Naive B cell (primary cell): ENCODE measurements around the gene NCR3LG1. TPM values are rescaled to one million over a fixed set of nuclear protein-coding genes. Genes with fewer than 3 reads are reported as not detected.
A peak's percentile ranks its signal among the peaks of the same experiment; 100 is the strongest.

Experiments used
- ATAC-seq, 2 donors: fragments of 150-1000 bp; cut with Tn5 transposase; 2 replicates each; pipeline ENCODE4 v1.10.0; 2021; ENCODE audit warnings: low read depth in 2 of 2, mild to moderate bottlenecking in 2 of 2, moderate library complexity in 2 of 2
- DNase-seq: peaks from one replicate; pipeline ENCODE4 v3.0.0; 2022
- H3K27ac Mint-ChIP-seq, 6 donors: one replicate each; pipeline ENCODE4 v1.8.0; 2020 to 2022; ENCODE audit warnings: mild to moderate bottlenecking in 6 of 6, mixed read lengths in 6 of 6, moderate library complexity in 5 of 6, inconsistent platforms in 2 of 6
- H3K27me3 Mint-ChIP-seq, 3 donors: one replicate each; pipeline ENCODE4 v1.8.0; 2021 to 2022; ENCODE audit warnings: mixed read lengths in 3 of 3, mild to moderate bottlenecking in 1 of 3
- H3K36me3 Mint-ChIP-seq, 2 donors: one replicate each; pipeline ENCODE4 v1.8.0; 2020 to 2022; ENCODE audit warnings: mixed read lengths in 2 of 2, inconsistent platforms in 1 of 2, mild to moderate bottlenecking in 1 of 2
- H3K4me1 Mint-ChIP-seq, 3 donors: one replicate each; pipeline ENCODE4 v1.8.0; 2020 to 2022; ENCODE audit warnings: mixed read lengths in 3 of 3, inconsistent platforms in 1 of 3, mild to moderate bottlenecking in 1 of 3, moderate library complexity in 1 of 3
- H3K4me3 Mint-ChIP-seq, 8 donors: one replicate each; pipeline ENCODE4 v1.8.0; 2020 to 2022; ENCODE audit warnings: mild to moderate bottlenecking in 8 of 8, mixed read lengths in 8 of 8, moderate library complexity in 8 of 8, inconsistent platforms in 2 of 8
- H3K9me3 Mint-ChIP-seq, 7 donors: one replicate each; pipeline ENCODE4 v1.8.0; 2020 to 2022; ENCODE audit warnings: mixed read lengths in 7 of 7, mild to moderate bottlenecking in 5 of 7, inconsistent platforms in 2 of 7, moderate library complexity in 1 of 7
- polyA plus RNA-seq, 6 donors: library from polyadenylated mRNA; unstranded; fragments of 300-500 nt; fragmentation: Illumina TruSeq; gene quantifications; one replicate each; pipeline ENCODE4 v1.2.3, GENCODE V29; 2021; ENCODE audit warnings: low read depth in 6 of 6

Gene NCR3LG1
- polyA plus RNA-seq, 6 donors from 2014 or later: 0.19 to 0.20 TPM; not detected in 4

- ATAC-seq: no peak
- peak overlapping the region in 2 of 6 donors; percentile 20 to 81 for H3K27ac Mint-ChIP-seq
- peaks cover 0 to 7% (median 0%) of the 10 kb centered on the region in 3 donors for H3K27me3 Mint-ChIP-seq
- H3K36me3 Mint-ChIP-seq: no peaks in the 10 kb centered on the region
- peaks cover 7 to 17% (median 12%) of the 10 kb centered on the region in 3 donors for H3K4me1 Mint-ChIP-seq
- H3K9me3 Mint-ChIP-seq: peaks cover 0 to 4% (median 0%) of the 10 kb centered on the region in 7 donors
- H3K4me3 Mint-ChIP-seq: no peak overlapping the region
- no peak for DNase-seq
Observed at GRCh38 chr11:17402486-17402885, 50.9 kb downstream of the NCR3LG1 start.

DNA sequence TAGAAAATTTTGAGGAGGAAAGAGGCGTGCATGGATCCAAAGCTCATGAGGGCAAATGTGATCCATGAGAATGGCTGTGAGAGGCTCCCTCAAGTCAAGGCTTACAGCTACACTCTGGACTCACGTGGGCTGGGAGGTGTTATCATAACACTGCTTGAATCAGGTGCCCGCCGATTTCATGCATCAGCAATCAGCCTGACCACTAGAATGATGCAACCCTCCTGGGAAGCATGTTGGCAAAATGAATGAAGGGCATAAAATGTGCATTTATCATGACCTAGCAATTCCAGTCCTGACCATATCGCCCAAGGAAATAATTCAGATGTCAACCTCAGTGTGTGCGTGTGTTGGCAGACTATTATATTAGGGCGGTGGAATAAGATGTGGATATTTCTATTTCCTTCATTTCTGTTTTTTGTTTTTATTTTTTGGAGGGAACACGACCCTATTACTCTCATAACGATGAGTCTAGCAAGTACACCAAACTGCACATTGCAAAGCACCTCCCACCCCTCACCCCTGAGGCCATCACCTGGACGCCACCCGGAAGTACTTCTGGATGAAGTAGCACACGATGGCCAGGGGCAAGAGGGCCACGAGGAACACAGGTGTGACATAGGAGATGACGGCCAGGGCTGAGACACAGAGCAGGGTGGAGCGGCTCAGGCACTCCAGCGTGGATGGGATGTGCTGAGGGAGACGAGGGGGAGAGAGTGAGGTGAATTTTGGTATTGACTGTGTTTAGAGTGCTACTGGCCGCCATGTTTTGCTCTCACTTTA lies 52.6 kb downstream of the NCR3LG1 start:
- H3K9me3 Mint-ChIP-seq: peaks cover 0 to 4% (median 0%) of the 10 kb centered on the region in 7 donors
- DNase-seq (no peak), ATAC-seq (no peak)
- peaks cover 7 to 17% (median 12%) of the 10 kb centered on the region in 3 donors for H3K4me1 Mint-ChIP-seq
- H3K27me3 Mint-ChIP-seq: peaks cover 0 to 8% (median 0%) of the 10 kb centered on the region in 3 donors
- H3K36me3 Mint-ChIP-seq: no peaks in the 10 kb centered on the region
- no peak overlapping the region for H3K27ac Mint-ChIP-seq
- H3K4me3 Mint-ChIP-seq: no peak overlapping the region

DNA sequence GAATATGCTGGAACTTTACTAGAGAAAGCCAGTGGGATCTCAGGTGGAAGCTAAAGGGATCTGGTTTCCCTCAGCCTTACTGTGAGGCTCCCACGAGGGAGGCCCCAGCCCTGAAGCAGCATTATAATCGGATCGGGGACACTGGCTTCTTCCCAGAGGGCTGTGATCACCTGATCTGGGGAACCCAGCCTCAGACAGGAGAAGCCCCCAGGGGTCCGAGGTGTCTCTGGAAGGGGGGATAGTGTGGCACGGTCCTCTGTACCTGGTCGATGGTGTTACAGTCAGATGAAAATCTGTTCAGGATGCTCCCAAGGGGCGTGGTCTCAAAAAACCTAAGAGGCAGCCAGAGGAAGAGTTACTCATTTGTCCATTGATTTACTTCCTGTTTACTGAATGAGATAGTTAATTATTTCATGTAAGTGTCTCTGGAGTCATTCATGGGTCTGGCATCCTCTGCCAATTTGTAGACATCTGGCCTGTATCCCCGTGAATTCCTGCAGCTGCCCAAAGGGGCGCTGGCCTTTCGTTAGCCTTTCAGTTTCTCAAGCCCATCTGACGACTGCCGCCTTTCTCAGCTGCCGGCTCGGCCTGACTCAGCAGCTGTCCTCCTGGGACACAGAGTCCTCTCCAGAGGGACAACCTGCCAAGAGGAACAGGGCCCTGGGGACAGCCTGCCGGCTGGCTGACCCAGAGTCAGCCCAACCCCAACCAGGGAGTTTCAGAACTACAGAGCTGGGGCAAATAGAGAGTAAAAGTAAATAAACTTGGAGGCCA lies 53.8 kb downstream of the NCR3LG1 start:
- ATAC-seq: no peak
- Mint-ChIP-seq H3K4me1 (peaks cover 0 to 8% (median 4%) of the 10 kb centered on the region in 3 donors), H3K4me3 (no peak overlapping the region), H3K27me3 (peaks cover 0 to 9% (median 8%) of the 10 kb centered on the region in 3 donors), H3K36me3 (no peaks in the 10 kb centered on the region), H3K27ac (no peak overlapping the region), H3K9me3 (peaks cover 0 to 4% (median 0%) of the 10 kb centered on the region in 7 donors)
- no peak for DNase-seq

GRCh38 chr11:17406082-17406817 lies 54.6 kb downstream of the NCR3LG1 start:
- H3K4me3 Mint-ChIP-seq: no peak overlapping the region
- DNase-seq: no peak
- H3K27me3 Mint-ChIP-seq: peaks cover 0 to 14% (median 13%) of the 10 kb centered on the region in 3 donors
- ATAC-seq: no peak
- H3K27ac Mint-ChIP-seq: no peak overlapping the region
- H3K4me1 Mint-ChIP-seq: no peaks in the 10 kb centered on the region
- peaks cover 0 to 4% (median 0%) of the 10 kb centered on the region in 7 donors for H3K9me3 Mint-ChIP-seq
- no peaks in the 10 kb centered on the region for H3K36me3 Mint-ChIP-seq

DNA sequence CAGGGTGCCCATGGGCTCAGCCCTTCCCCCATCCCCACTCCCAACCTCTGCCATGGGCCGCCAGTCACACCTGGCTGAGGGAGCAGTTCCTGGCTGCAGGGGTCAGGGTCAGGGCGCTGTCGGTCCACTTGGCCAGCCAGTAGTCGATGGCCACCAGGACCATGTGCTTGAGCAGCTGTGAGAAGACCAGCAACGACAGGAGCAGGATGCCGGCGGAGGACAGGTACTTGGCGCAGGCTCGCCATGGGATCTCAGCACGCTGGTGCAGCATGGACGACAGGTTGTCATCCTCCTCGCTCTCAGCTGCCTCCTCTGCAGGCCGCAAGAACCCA lies 55.2 kb downstream of the NCR3LG1 start:
- no peak overlapping the region for H3K27ac Mint-ChIP-seq

GRCh38 chr11:17407575-17407974 lies 56.0 kb downstream of the NCR3LG1 start:
- no peaks in the 10 kb centered on the region for H3K4me1 Mint-ChIP-seq
- DNase-seq: no peak
- no peaks in the 10 kb centered on the region for H3K36me3 Mint-ChIP-seq
- peaks cover 4 to 23% (median 18%) of the 10 kb centered on the region in 3 donors for H3K27me3 Mint-ChIP-seq
- peaks cover 0 to 4% (median 0%) of the 10 kb centered on the region in 7 donors for H3K9me3 Mint-ChIP-seq
- H3K4me3 Mint-ChIP-seq: no peak overlapping the region
- H3K27ac Mint-ChIP-seq: no peak overlapping the region
- no peak for ATAC-seq

More for the DNA sequence above, 55.2 kb downstream of the NCR3LG1 start:
- H3K4me3 Mint-ChIP-seq: no peak overlapping the region
- DNase-seq (no peak), ATAC-seq (no peak)
- H3K9me3 Mint-ChIP-seq: peaks cover 0 to 4% (median 0%) of the 10 kb centered on the region in 7 donors
- H3K4me1 Mint-ChIP-seq: no peaks in the 10 kb centered on the region
- H3K27me3 Mint-ChIP-seq: peaks cover 0 to 20% (median 18%) of the 10 kb centered on the region in 3 donors
- no peaks in the 10 kb centered on the region for H3K36me3 Mint-ChIP-seq

DNA sequence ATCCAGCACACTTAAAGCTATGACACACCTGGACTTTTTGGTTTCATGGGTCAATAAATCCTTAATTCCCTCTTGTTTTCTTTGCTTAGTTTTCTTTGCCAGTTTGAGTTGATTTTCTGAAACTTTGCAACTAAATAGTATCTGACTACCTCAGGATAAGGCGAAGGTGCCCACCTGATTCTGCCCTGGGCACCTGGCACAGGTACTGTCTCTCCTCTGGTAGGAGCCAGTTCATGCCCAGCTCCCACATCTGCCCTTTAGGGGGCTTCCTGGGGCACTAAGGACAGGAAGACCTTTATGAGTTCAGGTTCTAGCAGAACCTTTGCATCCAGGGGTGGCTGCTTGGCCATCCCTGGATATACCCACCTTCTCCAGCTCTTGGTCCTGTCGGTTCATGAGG lies 56.4 kb downstream of the NCR3LG1 start:
- Mint-ChIP-seq H3K9me3 (peaks cover 0 to 4% (median 0%) of the 10 kb centered on the region in 7 donors), H3K4me1 (no peaks in the 10 kb centered on the region), H3K4me3 (no peak overlapping the region), H3K27ac (peak overlapping the region in 1 of 6 donors; percentile 42), H3K36me3 (no peaks in the 10 kb centered on the region), H3K27me3 (peaks cover 4 to 27% (median 18%) of the 10 kb centered on the region in 3 donors)
- DNase-seq (no peak), ATAC-seq (no peak)

- no peak overlapping the region for H3K27ac Mint-ChIP-seq
Observed at GRCh38 chr11:17408641-17409040, 57.0 kb downstream of the NCR3LG1 start.

DNA sequence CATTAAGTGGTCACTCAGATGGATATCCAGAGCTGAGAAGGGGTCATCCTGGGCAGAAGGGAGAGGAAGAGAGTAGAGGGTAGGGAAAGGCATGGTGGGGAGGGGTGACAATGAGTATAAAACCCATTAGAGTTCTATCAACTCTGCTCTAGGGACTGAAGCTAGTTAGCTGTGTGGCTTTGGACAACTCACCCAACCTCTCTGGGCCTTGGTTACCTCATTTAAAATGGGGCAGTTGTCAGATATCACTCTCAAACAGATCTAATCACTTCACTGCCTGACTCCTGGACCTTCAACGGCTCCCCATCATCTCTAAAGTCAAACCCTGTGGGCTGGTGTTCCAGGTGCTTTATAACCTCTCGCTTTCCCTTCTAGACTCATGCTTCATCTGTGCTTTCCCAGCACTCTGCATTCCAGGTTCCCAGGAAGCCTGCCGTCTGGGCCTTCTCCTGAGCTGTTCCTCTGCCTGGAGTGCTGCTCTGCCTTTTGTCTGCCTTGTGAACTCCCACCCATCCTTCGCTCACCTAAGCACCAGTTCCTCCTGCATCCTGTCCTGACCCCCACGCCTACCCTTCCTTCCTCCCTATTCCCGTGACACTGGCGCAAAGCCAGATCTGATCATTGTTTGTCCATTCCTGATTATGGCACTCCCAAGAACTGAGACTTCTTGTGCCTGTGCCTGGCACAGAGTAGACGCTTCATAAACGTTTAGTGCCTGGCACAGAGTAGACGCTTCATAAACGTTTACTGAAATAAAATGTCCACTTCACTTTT lies 59.2 kb downstream of the NCR3LG1 start:
- ATAC-seq: no peak
- Mint-ChIP-seq H3K36me3 (no peaks in the 10 kb centered on the region), H3K27ac (peak overlapping the region in 3 of 6 donors; percentile 16 to 65 (median 45)), H3K4me1 (no peaks in the 10 kb centered on the region), H3K27me3 (peaks cover 10 to 41% (median 31%) of the 10 kb centered on the region in 3 donors), H3K9me3 (peaks cover 0 to 4% (median 0%) of the 10 kb centered on the region in 7 donors), H3K4me3 (no peak overlapping the region)
- no peak for DNase-seq

More at GRCh38 chr11:17408641-17409040, 57.0 kb downstream of the NCR3LG1 start:
- peaks cover 5 to 32% (median 23%) of the 10 kb centered on the region in 3 donors for H3K27me3 Mint-ChIP-seq
- no peaks in the 10 kb centered on the region for H3K4me1 Mint-ChIP-seq
- H3K4me3 Mint-ChIP-seq: no peak overlapping the region
- ATAC-seq (no peak), DNase-seq (no peak)
- no peaks in the 10 kb centered on the region for H3K36me3 Mint-ChIP-seq
- H3K9me3 Mint-ChIP-seq: peaks cover 0 to 4% (median 0%) of the 10 kb centered on the region in 7 donors

DNA sequence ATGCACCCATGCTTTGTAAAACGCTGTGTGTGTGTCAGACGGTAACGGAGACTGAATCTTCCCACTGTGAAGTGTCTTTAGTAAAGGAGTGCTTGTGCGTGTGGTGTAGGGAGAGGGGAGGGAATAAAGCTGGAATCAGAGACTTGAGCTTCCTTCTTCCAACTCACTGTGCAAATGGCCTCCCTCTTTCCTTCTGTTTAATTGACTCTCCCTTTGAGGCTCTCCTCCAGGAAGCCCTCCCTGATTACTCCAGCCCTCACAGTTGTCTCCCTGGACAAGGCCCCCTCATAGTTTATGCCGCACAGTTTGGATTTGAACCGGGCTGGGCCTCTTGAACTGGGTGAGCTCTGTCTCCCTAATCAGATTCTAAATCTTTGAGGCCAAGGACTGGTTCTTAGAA lies 59.8 kb downstream of the NCR3LG1 start:
- ATAC-seq (no peak), DNase-seq (no peak)
- no peaks in the 10 kb centered on the region for H3K4me1 Mint-ChIP-seq
- H3K27me3 Mint-ChIP-seq: peaks cover 13 to 41% (median 32%) of the 10 kb centered on the region in 3 donors
- H3K9me3 Mint-ChIP-seq: peaks cover 0 to 4% (median 0%) of the 10 kb centered on the region in 7 donors
- peak overlapping the region in 1 of 6 donors; percentile 16 for H3K27ac Mint-ChIP-seq
- H3K4me3 Mint-ChIP-seq: peak overlapping the region in 1 of 8 donors; percentile 21
- H3K36me3 Mint-ChIP-seq: no peaks in the 10 kb centered on the region

GRCh38 chr11:17412488-17413180 lies 61.0 kb downstream of the NCR3LG1 start:
- DNase-seq (no peak), ATAC-seq (no peak)

More at GRCh38 chr11:17412488-17413180, 61.0 kb downstream of the NCR3LG1 start:
- H3K9me3 Mint-ChIP-seq: peaks cover 0 to 2% (median 0%) of the 10 kb centered on the region in 7 donors
- no peaks in the 10 kb centered on the region for H3K4me1 Mint-ChIP-seq
- H3K36me3 Mint-ChIP-seq: no peaks in the 10 kb centered on the region
- H3K27ac Mint-ChIP-seq: no peak overlapping the region
- H3K27me3 Mint-ChIP-seq: peaks cover 15 to 40% (median 33%) of the 10 kb centered on the region in 3 donors
- H3K4me3 Mint-ChIP-seq: no peak overlapping the region
